Measurements from ENCODE around the gene MMADHC. TPM values are rescaled to one million over a fixed set of nuclear protein-coding genes. Genes with fewer than 3 reads are reported as not detected.

The MMADHC gene
- total and polyA plus RNA-seq, 2 of the 4 experiments (the other 2 are of a cell fraction), result 62.6 to 112 TPM

- WGBS, 2 experiments (ENCODE audit: extremely low coverage in 2 of 2, insufficient read length in 1 of 2), result 33% methylated on average over 1 of the region's 1 CpG; no CpG with 5 or more reads in 1 of the 2 experiments
- in situ Hi-C loops (cut with MboI; ENCODE audit: low sequenced_read_pairs), result no loop called here
- intact Hi-C loops (cut with micrococcal nuclease), result no loop called here
- Histone ChIP-seq H3K9me1 (ENCODE audit: insufficient read depth, low read length) (peaks cover 6% of the 10 kb centered on the region; the same call in 1 of the 2 replicates), H3K79me1 (ENCODE audit: low read depth in 1 of 2, low read length in 2 of 2) (no peaks in the 10 kb centered on the region), H3K56ac (ENCODE audit: extremely low read depth, insufficient read depth, low read length) (no peak overlapping the region), H2AFZ (replicated peaks; ENCODE audit: low read length, poor library complexity) (peak overlapping the region; percentile 29), H3K36me3 (ENCODE audit: control insufficient read depth, insufficient read depth, low read length) (no peaks in the 10 kb centered on the region), H3K23ac (ENCODE audit: low read depth, low read length) (peak overlapping the region; percentile 67), H2BK5ac (ENCODE audit: low read depth, low read length, poor library complexity, severe bottlenecking) (peak overlapping the region; percentile 12), H4K5ac (ENCODE audit: low read depth, low read length) (peak overlapping the region; percentile 80), H2BK20ac (ENCODE audit: low read depth, low read length) (peak overlapping the region; percentile 80), H3K9me3 (ENCODE audit: control insufficient read depth, insufficient read depth, low read length) (no peaks in the 10 kb centered on the region), H3K4me1 (ENCODE audit: control insufficient read depth, insufficient read depth, low read length) (peaks cover 10% of the 10 kb centered on the region), H3K27me3 (ENCODE audit: control insufficient read depth, insufficient read depth, low read length) (no peaks in the 10 kb centered on the region), H4K91ac (ENCODE audit: insufficient read depth, low read depth, low read length) (peak overlapping the region; percentile 60; the same call in 1 of the 2 replicates), H4K8ac (ENCODE audit: low read depth in 2 of 2, low read length in 2 of 2) (peak overlapping the region in 1 of 2 experiments; percentile 55; a peak in 2 of 4 replicates), H3K18ac (ENCODE audit: low read depth, low read length) (peak overlapping the region; percentile 81), H3K4me2 (ENCODE audit: low read depth, low read length) (no peak overlapping the region), H3K4ac (ENCODE audit: low read depth, low read length) (peak overlapping the region; percentile 77), H2BK120ac (ENCODE audit: low read depth, low read length) (peak overlapping the region; percentile 75), H2BK15ac (ENCODE audit: low read depth, low read length) (peak overlapping the region; percentile 45; the same call in 1 of the 3 replicates), H3K9ac (ENCODE audit: low read depth, low read length) (no peak overlapping the region), H3K4me3 (ENCODE audit: insufficient read depth, low read depth, low read length) (no peak overlapping the region), H2AK5ac (ENCODE audit: low read depth, low read length) (peak overlapping the region; percentile 82), H4K20me1 (ENCODE audit: insufficient read depth, low read length) (no peaks in the 10 kb centered on the region), H3K14ac (replicated peaks; ENCODE audit: low read depth, low read length) (peak overlapping the region; percentile 79), H3K27ac (ENCODE audit: insufficient read depth, low read length) (peak overlapping the region; percentile 30; the same call in 1 of the 2 replicates), H2AK9ac (replicated peaks; ENCODE audit: low read depth, low read length, poor library complexity) (no peak overlapping the region)
- TF ChIP-seq NFE2L2 (IDR thresholded peaks at IDR 0.05; ENCODE audit: low read depth, low read length), result no peak
- TF ChIP-seq MXI1 (IDR thresholded peaks at IDR 0.05; ENCODE audit: borderline replicate concordance, low read depth, low read length), result no peak
- TF ChIP-seq FOS (IDR thresholded peaks at IDR 0.05; ENCODE audit: low read depth, low read length), result no peak
- 0 out of 2 replicates have a peak, but pooled peaks have one; percentile 31 for TF ChIP-seq MAFK (IDR thresholded peaks at IDR 0.05; ENCODE audit: low read depth, low read length)
- TF ChIP-seq RAD21 (IDR thresholded peaks at IDR 0.05; ENCODE audit: low read length), result no peak
- DNase-seq (peak; percentile 53), ATAC-seq (ENCODE audit: low read depth) (peak; percentile 82)
- ChIA-PET CTCF (no interaction called here), POLR2A (ENCODE audit: unreplicated experiment) (no interaction called here)
- BruUV-seq (replicated peaks), result no TSS peak
- dilution Hi-C loops (cut with HindIII; ENCODE audit: low sequenced_read_pairs, unreplicated experiment), result no loop called here
Measured at GRCh38 chr2:149612122-149612521, 24.5 kb upstream of the MMADHC start.
